Fibroblast of skin of back (primary cell): ENCODE measurements around the gene C1orf146.
"Not testable (repeated sequence)": the region's sequence is repeated elsewhere in the genome, so short reads cannot be mapped to it uniquely, and the experiment has no call there.

Source experiments
- DNase-seq: peaks from one replicate; pipeline ENCODE4 v3.0.0-alpha.2; 2013

Gene C1orf146

DNA sequence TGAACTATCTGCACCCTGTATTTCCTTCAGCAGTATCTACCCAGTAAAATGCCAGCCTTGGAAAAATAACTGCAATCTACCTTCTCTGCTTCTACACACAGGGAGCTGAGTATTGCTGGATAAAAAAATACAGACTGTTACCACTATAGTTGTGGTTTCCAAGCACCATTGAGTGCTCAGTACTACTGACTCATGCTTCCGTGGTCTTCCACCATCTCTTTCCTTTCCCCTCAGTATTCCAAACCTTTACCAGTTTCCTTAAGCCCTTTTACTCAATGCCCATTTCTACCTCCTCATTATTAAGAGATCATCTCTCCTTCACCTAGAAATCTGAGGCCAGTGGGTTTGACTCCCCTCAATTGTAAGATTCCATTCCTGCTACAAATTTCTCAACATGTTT is 57.2 kb downstream of the C1orf146 start:
- DNase-seq: peak; percentile 47

DNA sequence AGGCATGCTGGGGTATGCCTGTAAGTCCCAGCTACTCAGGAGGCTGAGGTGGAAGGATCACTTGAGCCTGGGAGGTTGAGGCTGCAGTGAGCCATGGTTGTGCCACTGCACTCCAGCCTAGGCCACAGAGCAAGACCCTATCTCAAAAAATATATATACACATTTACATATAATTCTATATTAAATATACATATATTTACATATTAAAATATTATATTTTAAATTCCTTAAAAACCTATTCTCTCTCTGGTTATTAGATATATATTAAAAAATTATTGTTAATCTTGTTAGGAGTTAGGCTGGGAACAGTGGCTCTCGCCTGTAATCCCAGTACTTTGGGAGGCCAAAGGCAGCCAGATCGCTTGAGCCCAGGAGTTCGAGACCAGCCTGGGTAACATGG is 58.4 kb downstream of the C1orf146 start:
- DNase-seq: no peak

DNA sequence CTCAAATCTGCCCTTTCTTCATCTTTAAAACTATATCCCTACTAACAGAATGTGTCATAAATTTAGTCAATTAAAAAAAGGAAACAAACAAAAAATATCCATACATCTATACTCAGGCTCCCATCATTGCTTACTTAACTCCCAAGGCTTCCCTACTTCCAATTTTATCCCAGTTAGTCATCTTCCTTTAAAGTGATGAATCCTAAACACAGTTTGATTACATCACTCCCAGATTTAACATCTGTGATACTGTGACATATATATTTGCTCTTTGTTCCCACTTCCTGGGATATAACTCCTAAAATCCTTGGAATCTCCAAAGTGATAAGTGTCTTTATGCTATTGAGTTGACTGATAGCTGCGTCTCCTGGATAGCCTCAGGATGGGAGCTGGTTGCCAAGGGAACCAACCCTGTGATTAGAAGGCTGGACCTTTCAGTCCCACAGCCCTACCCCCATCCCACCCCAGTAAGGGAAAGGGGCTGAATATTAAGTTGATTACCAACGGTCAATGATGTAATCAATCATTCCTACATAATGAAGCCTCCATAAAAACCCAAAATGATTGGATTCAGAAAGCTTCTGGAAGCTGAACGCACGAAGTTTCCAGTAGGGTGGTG is 59.5 kb downstream of the C1orf146 start:
- peak; percentile 91 for DNase-seq

DNA sequence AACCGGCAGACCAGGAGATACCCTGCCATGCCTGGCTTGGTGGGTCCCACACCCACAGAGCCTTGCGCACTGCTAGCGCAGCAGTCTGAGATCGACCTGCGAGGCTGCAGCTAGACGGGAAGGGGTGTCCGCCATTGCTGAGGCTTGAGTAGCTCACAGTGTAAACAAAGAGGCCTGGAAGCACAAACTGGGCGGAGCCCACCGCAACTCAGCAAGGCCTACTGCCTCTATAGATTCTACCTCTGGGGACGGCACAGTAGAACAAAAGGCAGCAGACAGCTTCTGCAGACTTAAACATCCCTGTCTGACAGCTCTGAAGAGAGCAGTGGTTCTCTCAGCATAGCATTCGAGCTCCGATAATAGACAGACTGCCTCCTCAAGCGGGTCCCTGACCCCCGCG is 62.1 kb downstream of the C1orf146 start:
- DNase-seq: not testable (repeated sequence)

DNA sequence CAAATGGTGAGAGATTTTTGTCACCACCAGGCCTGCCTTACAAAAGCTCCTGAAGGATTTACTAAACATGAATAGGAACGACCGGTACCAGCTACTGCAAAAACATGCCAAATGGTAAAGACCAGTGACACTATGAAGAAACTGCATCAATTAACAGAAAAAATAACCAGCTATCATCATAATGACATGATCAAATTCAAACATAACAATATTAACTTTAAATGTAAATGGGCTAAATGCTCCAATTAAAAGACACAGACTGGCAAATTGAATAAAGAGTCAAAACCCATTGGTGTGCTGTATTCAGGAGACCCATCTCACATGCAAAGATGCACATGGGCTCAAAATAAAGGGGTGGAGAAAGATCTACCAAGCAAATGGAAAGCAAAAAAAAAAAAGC is 63.7 kb downstream of the C1orf146 start:
- DNase-seq: not testable (repeated sequence)

DNA sequence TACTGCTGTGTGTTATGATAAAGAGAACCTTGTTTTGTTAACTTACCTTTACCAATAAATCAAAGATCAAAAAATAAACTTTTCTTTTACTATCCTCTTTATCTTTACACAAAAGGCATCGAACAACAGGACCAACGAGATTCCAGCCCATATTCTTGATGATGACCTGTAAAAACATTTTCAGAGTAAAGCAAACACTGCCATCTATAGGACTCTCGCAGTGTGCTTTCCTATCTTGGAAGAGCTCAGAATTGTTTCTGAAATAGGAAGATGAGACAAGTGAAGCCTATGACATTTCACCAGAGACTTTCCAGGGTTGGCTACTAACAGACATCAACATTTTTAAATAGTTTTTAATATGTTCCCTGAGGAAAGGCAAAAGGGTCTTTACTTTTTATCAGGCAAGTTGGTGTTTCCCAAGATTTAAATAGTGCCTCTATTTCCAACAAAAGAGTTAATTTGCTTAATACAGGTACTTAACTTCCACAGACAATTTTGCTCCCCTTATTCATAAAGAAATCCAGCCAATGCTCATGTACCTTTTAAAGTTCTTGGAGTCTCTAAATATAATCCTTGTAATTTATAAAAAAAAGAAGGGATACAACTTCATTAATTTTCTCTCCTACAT is 73.8 kb downstream of the C1orf146 start:
- DNase-seq: peak; percentile 63
